GM12801 (cell line): Measurements from ENCODE around the gene HIP1.
"Not testable (repeated sequence)": the region's sequence is repeated elsewhere in the genome, so short reads cannot be mapped to it uniquely, and the experiment has no call there.

Source experiments
- CTCF ChIP-seq: IDR thresholded peaks from one replicate; pipeline ENCODE4 v1.5.1; 2011; ENCODE audit warnings: control low read depth; ENCODE audit not compliant: insufficient read length; ENCODE audit errors: extremely low read depth

HIP1 gene

GRCh38 chr7:75531359-75531821 is 207.4 kb downstream of the HIP1 start:
- no peak for TF ChIP-seq CTCF

- TF ChIP-seq CTCF, result not testable (repeated sequence)
Measured at GRCh38 chr7:75492020-75492419, 246.7 kb downstream of the HIP1 start, which contains the start of gene SPDYE5. SPDYE5 (plus strand) TSS chr7:75492320; CDS start chr7:75494048, 1,728 bp downstream.

- TF ChIP-seq CTCF, result not testable (repeated sequence)
Measured at GRCh38 chr7:75485979-75486643, 252.6 kb downstream of the HIP1 start, which contains the start of gene POM121C. POM121C (minus strand) TSS chr7:75486299; CDS start chr7:75441496, 44,803 bp downstream.
